GM11168 (cell line): ENCODE data around the gene C1QC.

Experiments
- in situ Hi-C: fragments of 300-500 bp; cut with MboI; formaldehyde crosslinking; loops from one replicate; pipeline ENCODE4 v1.12.0; 2022; ENCODE audit warnings: low sequenced_read_pairs; ENCODE audit not compliant: unreplicated experiment

Gene C1QC

DNA sequence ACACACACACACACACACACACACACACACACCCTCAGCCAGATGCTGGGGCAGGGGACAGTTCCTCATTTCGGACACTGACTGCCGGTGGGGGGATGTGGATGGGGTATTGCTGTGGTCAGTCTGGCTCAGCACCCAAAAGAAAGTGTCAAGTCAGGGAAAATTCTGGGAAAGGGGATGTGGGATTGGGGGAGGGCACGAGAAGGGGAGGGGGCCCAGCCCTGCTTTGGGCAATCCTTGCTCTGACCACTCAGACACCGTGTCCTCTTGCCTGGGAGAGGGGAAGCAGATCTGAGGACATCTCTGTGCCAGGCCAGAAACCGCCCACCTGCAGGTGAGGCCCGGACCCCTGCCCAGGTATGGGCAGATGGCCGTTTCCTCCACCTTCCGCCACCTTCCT, at the start of gene C1QC:
C1QC (plus strand) TSS at position 253 of the 400 bp plus-strand sequence. CDS start 391 bp downstream, outside the sequence.
- in situ Hi-C loops: loop anchor here (25.0 kb wide), 1 partner anchor 506 kb away; the partner anchor contains the start of gene WNT4

DNA sequence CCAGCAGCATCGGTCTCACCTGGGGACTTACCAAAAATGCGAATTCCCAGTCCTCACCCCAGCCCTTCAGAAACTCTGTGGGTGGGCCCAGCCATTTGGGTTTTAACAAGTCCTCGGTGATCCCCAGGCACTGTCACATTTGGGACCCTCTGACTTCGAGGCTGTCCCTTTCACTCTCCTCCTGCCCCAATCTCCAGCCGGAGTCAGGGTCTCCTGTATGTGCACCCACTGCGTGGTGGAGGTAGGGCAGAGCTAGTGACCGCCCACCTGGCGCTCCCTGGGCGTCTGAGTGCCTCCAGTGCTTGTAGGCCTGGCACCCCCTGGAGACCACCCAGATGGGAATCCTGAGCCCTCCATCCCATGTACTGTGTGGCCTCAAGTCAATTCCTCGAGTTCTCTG, 49.0 kb upstream of the C1QC start:
- in situ Hi-C loops: no loop called here

DNA sequence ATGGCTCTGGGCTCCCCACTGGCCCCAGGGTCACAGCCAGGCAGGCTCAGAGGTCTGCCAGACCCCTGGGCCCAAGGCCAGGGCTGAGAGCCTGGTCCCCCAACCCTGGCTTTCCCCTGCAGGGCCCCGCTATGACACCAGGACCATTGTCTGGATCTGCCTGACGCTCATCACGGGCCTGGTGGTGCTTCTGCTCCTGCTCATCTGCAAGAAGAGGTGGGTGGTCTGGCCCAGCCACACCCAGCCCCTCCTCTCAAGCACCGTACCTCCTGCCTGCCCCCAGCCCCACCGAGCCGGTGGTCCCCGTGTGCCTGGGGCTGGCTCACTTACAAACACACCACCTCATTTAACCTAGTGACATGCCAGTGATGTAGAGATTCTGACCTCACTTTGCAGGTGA, 48.3 kb upstream of the C1QC start:
- in situ Hi-C loops: no loop called here

DNA sequence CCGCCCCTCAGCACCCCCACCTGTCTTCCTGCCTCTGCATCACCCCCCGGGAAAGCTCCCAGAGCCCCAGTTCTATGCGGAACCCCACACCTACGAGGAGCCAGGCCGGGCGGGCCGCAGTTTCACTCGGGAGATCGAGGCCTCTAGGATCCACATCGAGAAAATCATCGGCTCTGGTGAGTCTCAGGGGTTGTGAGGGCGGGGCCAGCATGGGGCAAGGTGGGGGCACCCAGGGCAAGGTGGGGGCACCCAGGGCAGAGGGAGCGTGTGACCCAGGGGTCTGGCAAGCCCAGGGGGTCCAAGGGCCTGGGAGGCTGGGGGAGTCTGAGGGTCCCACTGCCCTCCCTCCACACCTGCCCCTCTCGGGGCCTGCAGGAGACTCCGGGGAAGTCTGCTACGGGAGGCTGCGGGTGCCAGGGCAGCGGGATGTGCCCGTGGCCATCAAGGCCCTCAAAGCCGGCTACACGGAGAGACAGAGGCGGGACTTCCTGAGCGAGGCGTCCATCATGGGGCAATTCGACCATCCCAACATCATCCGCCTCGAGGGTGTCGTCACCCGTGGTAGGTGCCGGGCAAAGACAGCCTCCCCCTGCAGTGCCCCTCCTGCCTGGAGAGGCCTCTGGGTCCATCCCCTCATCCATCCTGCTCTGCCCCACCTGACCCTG, 46.0 kb upstream of the C1QC start:
- in situ Hi-C loops: no loop called here

DNA sequence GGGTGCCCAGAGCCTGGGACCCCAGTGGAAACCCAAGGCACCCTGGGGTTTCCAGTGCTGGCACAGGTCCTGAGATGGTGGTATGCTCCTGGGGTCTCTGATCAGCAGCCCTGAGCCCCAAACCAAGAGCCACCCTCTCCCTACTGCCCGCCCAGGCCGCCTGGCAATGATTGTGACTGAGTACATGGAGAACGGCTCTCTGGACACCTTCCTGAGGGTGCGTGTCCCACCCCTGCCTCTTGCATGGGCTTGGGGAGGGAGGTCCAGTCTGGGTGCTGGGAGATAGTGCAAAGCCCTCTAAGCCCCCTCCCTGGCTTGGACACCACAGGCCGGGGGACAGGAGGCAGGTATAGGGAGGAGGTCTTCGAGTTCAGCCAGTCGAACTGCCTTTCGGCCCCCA, 45.4 kb upstream of the C1QC start:
- in situ Hi-C loops: no loop called here

DNA sequence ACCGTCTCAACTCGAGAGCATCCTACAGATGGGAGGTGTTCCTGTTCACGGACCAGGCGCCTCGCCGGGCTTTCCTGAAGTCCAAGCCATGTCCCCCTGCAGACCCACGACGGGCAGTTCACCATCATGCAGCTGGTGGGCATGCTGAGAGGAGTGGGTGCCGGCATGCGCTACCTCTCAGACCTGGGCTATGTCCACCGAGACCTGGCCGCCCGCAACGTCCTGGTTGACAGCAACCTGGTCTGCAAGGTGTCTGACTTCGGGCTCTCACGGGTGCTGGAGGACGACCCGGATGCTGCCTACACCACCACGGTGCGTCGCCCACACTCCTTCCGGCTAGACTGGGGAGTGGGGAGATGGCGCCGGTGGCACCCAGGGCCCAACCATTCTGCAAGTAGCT, 44.7 kb upstream of the C1QC start:
- in situ Hi-C loops: no loop called here

DNA sequence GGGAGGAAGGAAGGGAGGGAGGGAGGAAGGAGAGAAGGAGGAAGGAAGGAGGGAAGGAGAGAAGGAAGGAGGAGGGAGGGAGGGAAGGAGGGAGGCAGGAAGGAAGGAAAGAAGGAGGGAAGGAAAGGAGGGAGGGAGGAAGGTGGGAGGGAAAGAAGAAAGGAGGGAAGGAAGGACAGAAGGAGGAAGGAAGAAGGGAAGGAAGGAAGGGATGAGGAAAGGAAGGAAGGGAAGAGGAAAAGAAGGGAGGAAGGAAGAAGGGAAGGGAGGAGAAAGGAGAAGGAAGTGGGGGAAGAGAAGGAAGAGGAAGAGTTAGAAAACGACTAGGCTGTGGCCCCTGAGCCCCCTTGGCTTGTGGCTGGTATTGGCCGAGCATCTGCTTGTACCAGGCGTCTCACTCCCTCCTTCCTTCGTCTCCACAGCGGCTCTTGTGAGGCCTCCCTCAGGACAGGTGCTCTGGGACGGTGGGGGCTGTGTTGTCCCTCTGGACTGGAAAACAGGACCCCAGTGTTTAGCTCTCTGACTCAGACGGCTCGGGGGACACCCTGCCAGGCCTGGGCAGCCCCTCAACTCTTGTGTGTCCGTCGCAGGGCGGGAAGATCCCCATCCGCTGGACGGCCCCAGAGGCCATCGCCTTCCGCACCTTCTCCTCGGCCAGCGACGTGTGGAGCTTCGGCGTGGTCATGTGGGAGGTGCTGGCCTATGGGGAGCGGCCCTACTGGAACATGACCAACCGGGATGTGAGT, 43.2 kb upstream of the C1QC start:
- in situ Hi-C loops: no loop called here

DNA sequence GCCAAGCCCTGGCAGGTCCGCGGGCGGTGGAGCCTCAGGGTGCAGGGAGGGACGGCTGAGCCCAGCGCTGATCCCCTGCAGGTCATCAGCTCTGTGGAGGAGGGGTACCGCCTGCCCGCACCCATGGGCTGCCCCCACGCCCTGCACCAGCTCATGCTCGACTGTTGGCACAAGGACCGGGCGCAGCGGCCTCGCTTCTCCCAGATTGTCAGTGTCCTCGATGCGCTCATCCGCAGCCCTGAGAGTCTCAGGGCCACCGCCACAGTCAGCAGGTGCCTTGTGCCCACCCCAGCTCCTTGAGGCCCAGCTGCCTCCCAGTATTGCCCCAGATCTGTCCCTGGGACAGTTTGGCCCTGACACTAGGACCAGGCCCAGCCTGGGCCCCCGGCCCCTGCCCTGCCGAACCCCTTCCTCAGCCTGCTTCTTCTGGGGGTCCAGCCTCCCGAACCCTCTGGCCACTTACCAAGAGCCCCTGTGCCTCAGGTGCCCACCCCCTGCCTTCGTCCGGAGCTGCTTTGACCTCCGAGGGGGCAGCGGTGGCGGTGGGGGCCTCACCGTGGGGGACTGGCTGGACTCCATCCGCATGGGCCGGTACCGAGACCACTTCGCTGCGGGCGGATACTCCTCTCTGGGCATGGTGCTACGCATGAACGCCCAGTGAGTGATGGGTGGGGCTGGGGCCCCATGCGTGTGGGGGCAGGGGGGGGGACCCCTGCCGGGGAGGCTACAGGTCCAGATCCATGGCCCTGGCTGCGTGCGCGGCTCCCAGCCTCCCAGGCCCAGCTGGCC, 42.4 kb upstream of the C1QC start:
- in situ Hi-C loops: no loop called here

DNA sequence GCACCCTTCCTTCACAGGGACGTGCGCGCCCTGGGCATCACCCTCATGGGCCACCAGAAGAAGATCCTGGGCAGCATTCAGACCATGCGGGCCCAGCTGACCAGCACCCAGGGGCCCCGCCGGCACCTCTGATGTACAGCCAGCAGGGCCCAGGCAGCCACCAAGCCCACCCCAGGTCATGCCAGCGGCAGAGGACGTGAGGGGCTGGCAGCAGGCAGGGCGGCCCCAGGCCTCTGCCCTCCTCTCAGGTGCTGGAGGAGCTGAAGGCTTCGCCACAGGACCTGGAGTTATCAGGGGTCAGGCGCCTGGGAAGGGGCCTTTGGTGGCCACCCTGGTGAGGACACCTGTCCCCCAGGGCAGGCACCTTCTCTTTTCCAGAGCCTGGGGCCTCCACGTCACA, 41.8 kb upstream of the C1QC start:
- in situ Hi-C loops: no loop called here

DNA sequence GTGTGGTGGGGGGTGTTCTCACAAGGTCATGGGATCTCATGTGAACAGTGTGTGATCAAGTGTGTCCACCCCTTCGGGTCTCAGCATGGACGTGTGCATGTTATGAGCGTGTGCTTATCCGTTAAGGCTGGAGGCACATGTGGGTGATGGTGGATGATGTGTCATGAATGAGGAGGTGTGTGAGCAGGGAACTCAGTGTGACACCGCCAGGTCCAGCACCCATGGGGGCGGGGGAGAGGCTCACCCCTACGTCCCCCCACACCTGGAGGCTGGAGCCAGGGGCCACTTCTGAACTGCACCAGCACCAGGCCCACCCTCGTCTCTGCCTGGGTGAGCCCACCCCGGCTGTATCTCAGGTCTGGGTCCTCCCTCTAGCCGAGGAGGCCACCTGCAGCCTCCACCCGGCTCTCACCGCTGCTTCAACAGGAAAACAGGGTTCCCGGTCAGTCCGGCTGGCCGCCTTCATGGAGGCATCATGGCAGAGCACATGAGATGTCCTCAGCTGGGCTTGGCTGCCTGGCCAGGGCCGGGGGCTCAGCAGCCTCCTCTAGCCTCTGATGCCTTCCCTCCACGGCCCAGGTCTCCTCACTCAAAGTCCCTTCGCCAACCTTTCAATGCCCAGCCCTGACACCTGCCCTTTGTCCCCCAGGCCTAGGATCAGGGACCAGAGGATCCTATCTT, 41.2 kb upstream of the C1QC start:
- in situ Hi-C loops: no loop called here

DNA sequence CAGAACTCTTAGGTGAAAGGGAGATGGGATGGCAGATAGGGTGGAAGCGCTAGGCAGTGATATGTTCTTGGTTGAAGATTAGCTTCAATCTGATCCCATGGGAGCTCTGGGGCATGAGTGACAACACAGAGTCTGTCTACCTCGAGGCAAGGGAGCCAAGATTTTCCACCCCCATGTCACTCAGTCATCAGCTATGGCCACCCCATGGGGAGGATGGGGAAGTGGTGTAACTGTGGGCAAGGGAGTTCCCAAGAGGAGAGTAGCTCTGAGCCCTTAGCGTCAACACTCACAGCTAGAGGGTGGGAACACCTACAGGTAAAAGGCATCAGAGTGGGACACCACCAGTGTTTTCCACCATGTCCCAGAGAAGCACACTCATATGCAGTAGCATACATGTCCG, 37.3 kb upstream of the C1QC start:
- in situ Hi-C loops: no loop called here

DNA sequence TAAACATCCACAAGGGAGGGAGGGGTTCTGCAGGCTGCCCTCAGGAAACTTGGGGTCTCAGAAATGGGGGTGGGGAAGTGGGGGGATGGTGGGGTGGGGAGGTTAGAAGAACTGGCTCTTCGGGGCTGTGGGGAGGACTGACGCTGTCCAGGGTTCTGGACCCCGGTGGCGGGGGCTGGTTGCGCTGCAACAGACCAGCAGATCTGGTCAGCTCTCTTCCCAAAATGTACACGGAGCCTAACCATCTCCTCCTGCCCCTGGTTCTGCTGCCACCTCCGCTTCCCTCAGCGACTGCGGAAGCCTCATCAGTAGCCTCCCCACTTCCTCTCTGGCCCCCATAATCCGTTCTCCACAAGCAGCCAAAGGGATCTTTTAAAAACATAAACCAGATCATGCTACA, 36.3 kb upstream of the C1QC start:
- in situ Hi-C loops: no loop called here

DNA sequence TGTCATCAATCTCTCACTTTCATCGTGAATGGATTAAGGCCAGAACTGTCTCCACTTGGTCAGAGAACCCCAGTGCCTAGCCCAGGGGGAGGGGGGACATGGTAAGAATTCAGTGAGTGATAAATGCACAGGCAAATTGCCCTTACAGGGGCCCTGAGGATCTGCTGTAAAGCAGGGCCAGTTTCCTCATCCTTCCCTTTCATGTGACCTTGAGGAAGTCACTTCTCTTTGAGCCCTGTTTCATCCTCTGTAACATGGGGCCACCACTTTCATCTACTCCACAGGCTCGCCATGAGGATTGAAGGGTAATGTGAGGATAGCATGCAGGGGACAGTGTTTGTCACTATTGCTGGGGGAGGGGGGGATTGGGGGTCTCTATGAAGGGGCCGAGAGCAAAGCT, 35.1 kb upstream of the C1QC start:
- in situ Hi-C loops: no loop called here

DNA sequence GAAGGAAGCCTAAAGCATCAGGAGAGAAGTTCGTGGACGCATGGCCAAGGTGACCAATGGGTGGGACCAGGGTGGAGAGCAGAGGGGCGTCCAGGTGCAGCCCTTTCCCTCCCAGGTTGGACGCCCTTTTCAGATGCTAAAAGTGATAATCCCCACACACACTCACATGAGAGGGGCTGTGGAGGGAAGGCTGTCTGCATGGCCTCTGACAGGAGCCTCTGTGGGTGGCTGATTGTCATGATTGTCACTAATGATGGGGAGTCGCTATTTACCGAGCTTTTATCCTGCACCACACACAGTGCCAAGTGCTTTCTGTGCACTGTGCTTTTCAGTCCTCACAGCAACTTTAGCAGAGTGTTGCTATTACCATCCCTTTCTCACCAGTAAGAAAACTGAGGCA, 34.1 kb upstream of the C1QC start:
- in situ Hi-C loops: no loop called here

DNA sequence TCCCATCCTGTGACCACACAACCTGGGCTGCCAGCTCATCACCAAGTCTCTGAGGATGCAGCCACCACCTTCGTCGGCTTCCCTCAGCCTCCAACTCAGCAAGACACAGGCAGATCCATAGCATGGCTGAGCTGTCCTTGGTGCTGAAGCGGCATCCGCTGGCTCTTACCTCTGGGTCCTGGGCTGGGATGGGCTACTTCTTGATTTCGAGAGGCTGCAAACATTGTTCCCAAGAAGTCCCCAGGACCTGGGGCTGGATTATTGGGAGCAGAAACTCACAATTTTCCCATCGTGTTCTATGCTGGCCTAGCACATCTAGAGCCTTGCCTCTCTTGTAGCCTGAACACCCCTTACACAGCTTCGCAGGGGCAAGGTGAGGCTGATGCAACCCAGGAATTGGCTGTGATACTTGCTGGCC, 31.9 kb upstream of the C1QC start:
- in situ Hi-C loops: no loop called here

DNA sequence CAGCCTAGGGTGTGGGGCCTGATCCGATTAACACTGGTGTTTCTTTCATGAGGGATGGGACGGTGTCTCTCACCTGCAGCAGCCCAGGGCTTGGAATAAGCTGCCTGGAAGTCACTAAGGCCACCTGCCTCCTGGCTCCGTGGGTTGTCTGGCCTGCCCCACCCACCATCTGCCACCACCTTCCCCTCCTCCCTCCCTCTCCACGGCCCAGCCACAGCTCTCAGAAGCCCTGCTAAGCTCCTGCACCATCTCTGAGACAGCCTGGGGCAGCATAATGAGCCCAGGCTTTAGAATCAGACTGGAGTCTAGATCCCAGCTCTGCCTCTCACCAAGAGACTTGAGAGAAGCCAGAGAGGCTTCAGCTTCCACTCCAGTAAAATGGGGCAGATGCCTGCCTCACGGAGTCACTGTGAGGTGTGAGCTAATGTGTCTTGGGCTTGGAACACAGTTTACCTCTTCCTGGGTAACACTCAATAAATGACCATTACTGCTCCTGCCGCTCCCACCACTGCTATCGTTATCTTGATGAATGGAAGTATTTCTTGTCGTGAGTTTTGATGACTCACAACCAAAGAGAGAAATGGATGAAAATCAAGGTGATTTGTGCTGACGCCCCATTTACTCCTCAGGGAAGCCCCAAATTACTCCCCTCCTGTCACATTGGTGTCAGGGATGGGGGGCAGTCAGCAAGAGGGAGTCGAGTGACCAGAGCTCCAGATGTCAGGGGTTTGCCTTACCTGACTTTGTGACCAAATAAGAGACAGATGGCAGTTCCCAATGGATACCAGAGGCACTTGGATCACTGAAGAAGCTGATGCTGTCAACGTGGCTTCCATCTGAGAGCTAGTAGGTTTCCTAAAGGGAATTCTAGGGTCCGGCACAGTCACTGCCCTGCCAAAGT, 30.5 kb upstream of the C1QC start:
- in situ Hi-C loops: no loop called here

DNA sequence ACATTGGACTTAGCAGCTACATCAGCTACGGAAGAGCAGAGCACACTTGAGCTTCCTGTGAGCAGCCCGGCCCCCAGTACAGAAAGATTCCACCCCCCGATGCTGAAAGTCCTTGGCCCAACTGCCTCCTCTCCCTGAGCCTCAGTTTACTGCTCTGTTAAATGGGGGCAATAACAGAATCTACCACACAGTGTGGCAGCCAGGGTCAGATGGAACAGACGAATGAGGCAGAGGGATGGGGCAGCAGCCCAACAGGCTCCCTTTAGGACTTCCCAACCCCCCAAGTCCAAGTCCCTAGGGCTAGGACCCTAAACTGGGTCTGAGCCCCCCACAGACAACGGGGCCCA, 29.9 kb upstream of the C1QC start:
- in situ Hi-C loops: no loop called here

DNA sequence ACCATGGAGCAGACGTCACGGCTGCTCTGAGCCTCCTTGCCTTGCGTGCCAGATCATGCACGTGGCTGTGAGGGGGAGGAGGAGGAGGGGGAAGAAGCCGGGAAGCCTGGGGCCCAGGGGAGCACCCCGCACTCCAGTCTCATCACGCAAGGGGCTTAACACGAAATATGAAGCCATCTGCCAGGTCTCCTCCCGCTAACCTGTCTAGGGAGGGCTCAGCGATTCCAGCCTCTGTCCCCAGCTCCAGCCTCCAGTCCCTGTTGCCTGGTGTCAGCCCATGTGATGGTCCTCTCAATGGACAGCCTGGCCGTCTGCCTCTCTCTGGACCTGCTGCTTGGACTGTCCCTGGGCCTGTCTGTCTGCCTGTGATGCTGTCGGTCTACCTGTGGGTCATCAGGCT, 29.5 kb upstream of the C1QC start:
- in situ Hi-C loops: no loop called here

DNA sequence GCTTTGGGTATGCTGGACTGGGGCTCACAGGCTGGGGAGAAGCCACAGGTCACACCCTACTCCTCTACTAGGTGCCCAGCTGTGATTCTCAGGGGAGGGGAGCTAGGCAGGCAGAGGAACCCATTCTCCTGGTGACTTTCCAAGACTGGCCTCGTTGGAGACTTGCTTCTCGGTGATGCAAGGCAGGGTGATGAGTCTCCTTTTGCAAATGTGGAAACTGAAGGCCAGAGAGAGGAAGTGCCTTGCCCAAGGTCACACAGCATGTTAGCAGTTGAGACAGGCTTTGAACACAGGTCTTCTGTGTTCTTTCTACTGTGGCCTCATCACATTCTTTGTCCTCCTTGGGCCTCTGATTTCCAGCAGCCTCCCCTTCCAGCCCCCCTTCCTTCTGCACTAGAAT, 27.5 kb upstream of the C1QC start:
- in situ Hi-C loops: no loop called here

DNA sequence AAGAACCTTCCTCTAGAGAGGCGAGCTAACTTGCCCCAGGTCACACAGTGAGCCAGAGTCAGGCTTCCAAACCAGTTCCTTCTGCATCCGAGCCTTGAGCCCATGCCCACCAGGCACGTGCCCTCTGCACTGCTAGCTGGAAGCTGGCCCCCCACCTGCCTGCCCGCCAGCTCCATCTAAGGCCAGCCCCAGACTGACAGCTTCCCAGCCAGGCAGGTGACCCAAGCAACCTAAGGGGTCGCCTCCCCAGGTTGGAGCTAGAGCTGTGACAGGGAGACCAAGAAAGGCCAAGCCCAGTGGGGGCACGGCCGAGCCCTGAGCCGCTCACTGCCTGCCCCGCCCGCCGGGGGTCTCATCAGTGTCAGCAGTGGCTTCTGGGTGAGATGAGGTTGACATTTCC, 26.9 kb upstream of the C1QC start:
- in situ Hi-C loops: no loop called here
